GM21786 (cell line): Measurements from ENCODE around the gene ELAC2.

Source experiments
- ATAC-seq: cut with Tn5 transposase; IDR thresholded peaks from one replicate; pipeline ENCODE4 v1.9.1; 2021; ENCODE audit not compliant: unreplicated experiment

The ELAC2 gene

GRCh38 chr17:13017655-13018459 lies at the start of gene ELAC2:
TSS of gene ELAC2 (minus strand) at chr17:13018027. CDS start at chr17:13017947, 80 bp downstream.
- peak; percentile 98 for ATAC-seq

- ATAC-seq: no peak
Observed at GRCh38 chr17:13065032-13065431, 47.2 kb upstream of the ELAC2 start.

GRCh38 chr17:13055131-13055530 lies 37.3 kb upstream of the ELAC2 start:
- no peak for ATAC-seq

GRCh38 chr17:13054666-13055065 lies 36.8 kb upstream of the ELAC2 start:
- ATAC-seq: no peak

GRCh38 chr17:13051915-13052314 lies 34.1 kb upstream of the ELAC2 start:
- ATAC-seq: no peak

GRCh38 chr17:13047011-13047606 lies 29.3 kb upstream of the ELAC2 start:
- no peak for ATAC-seq

GRCh38 chr17:13046361-13046760 lies 28.5 kb upstream of the ELAC2 start:
- no peak for ATAC-seq

GRCh38 chr17:13044572-13045065 lies 26.8 kb upstream of the ELAC2 start:
- no peak for ATAC-seq

- no peak for ATAC-seq
Observed at GRCh38 chr17:13038931-13039665, 21.3 kb upstream of the ELAC2 start.

GRCh38 chr17:13036751-13037150 lies 18.9 kb upstream of the ELAC2 start:
- ATAC-seq: no peak

- no peak for ATAC-seq
Observed at GRCh38 chr17:13035420-13035819, 17.6 kb upstream of the ELAC2 start.

GRCh38 chr17:13031718-13032350 lies 14.0 kb upstream of the ELAC2 start:
- peak; percentile 72 for ATAC-seq

- ATAC-seq: peak; percentile 47
Observed at GRCh38 chr17:13030459-13031300, 12.9 kb upstream of the ELAC2 start.

GRCh38 chr17:13030056-13030455 lies 12.2 kb upstream of the ELAC2 start:
- ATAC-seq: no peak

- ATAC-seq: no peak
Observed at GRCh38 chr17:13029340-13029739, 11.5 kb upstream of the ELAC2 start.

- ATAC-seq: no peak
Observed at GRCh38 chr17:13027246-13027645, 9.4 kb upstream of the ELAC2 start.

GRCh38 chr17:13025687-13026086 lies 7.9 kb upstream of the ELAC2 start:
- ATAC-seq: no peak

- ATAC-seq: no peak
Observed at GRCh38 chr17:13025258-13025627, 7.4 kb upstream of the ELAC2 start.

GRCh38 chr17:13024526-13025257 lies 6.9 kb upstream of the ELAC2 start:
- peak; percentile 86 for ATAC-seq

- no peak for ATAC-seq
Observed at GRCh38 chr17:13024016-13024415, 6.2 kb upstream of the ELAC2 start.
